Activated T-cell treated with anti-CD3 and anti-CD28 coated beads for 24 hours (primary cell): ENCODE results near the gene NR3C2.
"Not testable (repeated sequence)": the region's sequence is repeated elsewhere in the genome, so short reads cannot be mapped to it uniquely, and the experiment has no call there.

Experiments used
- DNase-seq: peaks from one replicate; pipeline ENCODE4 v3.0.0-alpha.2; 2020; ENCODE audit warnings: low read depth

Gene NR3C2

DNA sequence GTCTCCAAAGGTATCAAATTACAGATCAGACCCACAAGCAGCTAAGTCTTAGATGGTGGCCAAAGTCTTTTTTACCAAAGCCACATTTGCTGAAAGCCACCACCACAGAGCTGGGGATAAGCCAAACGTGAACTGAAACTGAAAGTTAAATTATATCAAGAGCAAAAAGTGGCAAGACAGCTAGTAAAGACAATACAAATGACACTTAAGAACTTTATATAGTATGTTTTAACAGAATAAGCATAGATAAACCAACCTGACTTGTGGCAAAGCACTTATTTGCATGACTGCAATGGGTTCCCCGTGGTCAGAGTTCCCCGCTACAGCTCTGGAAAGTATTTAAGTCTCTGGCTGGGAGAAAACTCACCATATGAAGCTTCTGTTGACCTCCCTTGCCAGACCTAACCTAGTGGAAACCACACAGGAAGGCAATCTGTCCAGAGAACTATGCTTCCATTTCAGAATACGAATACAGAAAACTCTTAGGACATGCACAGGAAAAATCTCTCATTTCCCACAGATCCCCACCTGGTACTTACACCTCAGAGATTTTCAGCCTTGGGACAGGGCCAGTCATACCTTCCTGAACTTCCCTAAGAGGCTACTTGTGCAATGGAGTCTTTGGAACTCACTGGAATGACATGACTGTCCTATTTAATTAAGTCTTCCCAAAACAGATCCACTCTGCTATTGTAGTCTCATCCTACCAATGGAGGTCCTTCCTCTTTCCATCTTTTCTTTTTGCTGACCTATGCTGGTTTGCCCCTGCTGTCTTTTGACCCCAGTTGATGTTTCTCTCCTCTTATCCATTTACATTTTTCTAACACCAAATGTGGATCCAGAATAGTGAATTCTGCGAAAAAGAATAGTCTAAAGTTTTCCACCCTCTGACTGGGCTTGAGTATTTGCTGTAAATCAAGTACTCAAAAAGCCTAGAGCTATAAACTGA, 225.1 kb downstream of the NR3C2 start:
- peak; percentile 2 for DNase-seq

DNA sequence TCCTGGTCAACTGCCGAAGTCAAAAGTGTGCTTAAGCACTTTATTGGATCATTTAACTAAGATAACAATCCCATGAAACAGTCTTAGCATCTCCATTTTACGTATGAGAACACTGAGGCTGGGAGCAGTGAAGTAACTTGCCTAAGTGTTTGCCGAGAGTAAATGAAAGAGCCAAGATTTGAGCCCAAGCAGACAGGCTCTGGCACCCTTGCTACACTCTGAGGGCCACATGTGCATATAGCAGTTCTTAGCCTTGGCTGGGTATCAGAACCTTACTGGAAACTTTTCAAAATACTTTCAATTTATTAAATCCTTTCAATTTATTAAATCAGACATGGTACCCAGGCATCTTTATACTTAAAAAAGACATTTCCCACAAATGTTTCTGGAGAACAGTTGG, 225.9 kb downstream of the NR3C2 start:
- no peak for DNase-seq

DNA sequence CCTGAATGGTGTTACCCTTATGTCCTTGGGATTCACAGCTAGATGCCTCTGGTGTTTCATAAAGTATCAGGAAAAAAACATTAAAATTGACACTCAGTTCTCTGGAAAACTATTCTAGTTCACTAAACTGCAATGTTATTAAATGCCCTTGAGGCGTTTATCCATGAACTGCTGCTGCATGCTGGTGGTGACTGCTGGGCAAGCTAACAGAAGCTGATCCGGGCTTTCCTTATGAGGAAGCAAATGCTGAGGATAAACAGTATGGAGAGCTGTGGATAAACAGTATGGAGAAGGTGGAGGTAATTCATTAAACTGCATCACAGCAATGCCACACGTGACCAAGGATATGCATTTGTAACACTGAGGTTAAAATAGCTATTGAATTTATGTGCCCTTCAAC, 227.0 kb downstream of the NR3C2 start:
- no peak for DNase-seq

GRCh38 chr4:148214529-148215166, 227.6 kb downstream of the NR3C2 start:
- no peak for DNase-seq

GRCh38 chr4:148211533-148211932, 230.7 kb downstream of the NR3C2 start:
- no peak for DNase-seq

DNA sequence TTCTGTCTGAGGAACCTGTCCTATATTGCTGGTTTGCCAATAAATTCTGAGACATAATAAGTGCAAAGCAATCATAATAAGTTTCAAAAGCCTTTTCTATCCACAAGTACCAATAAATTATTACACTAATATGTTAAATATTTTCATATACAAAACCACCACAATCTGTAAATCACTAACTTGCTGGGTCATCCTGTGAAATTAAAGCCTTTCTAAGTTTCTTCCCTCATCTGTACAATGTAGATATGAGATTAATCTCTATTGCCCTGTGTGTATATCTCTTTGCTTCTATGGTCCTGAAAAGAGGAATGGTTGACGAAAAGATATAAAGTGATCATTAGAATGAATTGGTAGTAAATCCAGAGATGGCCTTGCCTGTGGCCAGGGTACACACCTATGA, 231.6 kb downstream of the NR3C2 start:
- no peak for DNase-seq

DNA sequence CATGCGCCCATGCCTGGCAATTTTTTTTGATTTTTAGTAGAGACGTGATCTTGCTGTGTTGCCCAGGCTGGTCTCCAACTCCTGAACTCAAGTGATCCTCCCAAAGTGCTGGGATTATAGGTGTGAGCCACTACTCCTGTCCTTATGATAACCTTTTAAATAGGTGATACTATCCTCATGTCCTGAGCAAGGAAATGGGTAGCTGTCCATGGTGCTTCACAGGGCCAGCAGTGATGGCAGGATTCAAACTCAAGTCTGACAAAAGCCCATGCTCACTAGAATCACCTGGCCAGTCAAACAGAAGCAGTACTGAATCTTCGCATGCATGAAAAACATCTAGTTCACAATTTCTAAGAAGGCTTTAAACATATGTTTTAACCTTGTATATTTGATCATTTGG, 235.1 kb downstream of the NR3C2 start:
- DNase-seq, result no peak

DNA sequence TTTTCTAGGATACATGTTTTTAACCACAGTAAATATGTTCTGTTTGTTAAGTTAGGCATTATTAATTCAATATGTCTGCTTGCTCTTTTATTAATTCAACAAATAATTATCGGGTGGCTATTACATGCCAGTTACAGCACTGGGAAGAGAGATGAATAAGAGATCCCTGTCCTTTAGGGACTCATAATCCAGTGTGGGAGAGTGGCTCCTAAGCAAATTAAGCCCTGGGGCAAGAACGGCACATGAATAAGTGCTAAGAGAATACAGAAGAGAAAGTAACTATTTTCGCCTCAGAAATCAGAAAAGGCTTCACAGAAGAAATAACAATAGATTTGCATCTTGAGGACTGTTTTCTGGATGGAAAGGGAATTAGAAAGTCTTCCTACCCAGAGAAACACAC, 236.7 kb downstream of the NR3C2 start:
- no peak for DNase-seq

GRCh38 chr4:148204892-148205291, 237.3 kb downstream of the NR3C2 start:
- DNase-seq, result no peak

DNA sequence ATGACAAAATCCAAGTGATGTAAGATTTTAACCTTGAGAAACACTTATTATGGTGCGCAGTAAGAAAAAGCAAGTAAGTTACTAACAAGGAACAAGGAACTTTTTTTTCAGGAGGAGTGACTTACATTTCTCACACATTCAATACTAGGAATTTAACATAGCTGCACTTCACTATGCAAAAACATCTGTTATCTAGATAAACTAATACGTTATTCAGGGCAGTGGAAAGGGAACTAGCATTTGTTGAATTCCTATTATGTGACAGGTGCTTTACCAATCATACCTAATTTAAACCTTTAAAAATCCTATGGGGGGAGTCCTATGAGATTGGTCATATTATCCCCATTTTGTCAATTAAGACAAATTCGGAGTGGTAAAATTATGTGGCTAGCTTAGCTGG, 238.0 kb downstream of the NR3C2 start:
- DNase-seq, result no peak

- no peak for DNase-seq
These were observed 238.9 kb downstream of the NR3C2 start for GRCh38 chr4:148203056-148203898.

GRCh38 chr4:148200960-148201359, 241.3 kb downstream of the NR3C2 start:
- DNase-seq, result no peak

- DNase-seq, result no peak
These were observed 246.1 kb downstream of the NR3C2 start for GRCh38 chr4:148196164-148196563.

DNA sequence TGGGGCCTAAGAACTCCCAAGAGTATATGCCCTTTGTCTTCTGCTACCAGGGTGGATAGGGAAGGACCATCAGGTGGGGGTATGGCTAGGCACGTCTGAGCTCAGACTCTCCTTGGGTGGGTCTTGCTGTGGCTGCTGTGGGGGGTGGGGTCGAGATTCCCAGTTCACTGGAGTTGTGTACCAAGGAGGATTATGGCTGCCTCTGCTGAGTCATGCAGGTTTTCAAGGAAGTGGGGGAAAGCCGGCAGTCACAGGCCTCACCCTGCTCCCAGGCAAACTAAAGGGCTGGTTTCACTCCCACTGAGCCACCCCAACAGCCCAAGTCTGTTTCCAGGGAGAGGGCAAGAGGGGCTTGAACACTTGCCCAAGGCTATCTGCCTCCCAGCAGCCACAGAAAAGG, 249.7 kb downstream of the NR3C2 start:
- DNase-seq, result no peak

- DNase-seq, result not testable (repeated sequence)
These were observed 254.6 kb downstream of the NR3C2 start for GRCh38 chr4:148187454-148188222.

DNA sequence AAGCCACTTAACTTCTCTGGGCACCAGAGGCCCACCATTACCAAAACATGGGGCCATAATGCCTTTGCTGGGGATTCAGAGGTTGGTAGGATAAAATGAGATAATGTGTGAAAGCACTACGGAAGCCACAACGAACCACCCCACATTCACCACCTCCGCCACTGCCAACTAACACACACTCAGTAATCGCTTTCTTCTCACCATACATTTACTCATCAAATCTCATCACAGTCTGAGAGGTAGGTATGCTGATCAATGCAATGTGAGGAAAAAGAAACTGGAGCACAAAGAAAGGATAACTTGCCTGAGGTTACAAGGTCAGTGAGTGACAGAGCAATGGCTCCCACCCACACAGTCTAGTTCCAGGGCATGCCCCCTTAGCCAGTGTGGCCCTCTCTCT, 257.3 kb downstream of the NR3C2 start:
- no peak for DNase-seq

DNA sequence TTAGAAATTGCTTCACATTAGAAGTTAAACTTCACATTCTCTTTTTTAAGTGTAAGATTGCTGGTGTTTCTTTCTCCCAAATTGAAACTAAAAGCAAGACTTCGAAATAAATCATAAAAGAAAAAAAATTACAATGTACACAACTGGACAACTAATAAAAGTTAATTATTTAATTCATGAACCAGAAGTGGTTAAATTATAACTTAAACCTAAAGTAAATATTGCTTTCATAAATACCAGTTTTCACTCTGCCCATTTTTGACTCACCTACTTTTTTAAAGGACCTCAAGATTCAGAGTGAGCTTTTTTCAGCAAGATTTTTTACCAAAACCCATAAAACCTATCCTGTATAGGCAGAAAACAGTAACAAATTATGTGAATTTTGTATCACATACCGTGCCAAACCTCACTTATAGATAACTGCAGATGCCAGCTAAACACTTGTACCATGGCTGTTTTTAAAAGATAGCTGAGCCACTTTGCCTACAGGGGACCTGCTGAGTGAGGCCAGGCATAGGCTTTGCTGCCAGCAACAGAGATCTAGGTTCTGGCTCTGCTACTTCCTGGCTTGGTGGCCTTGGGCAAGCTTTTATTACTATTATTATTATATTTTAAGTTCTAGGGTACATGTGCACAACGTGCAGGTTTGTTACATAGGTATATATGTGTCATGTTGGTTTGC, 259.8 kb downstream of the NR3C2 start:
- no peak for DNase-seq

DNA sequence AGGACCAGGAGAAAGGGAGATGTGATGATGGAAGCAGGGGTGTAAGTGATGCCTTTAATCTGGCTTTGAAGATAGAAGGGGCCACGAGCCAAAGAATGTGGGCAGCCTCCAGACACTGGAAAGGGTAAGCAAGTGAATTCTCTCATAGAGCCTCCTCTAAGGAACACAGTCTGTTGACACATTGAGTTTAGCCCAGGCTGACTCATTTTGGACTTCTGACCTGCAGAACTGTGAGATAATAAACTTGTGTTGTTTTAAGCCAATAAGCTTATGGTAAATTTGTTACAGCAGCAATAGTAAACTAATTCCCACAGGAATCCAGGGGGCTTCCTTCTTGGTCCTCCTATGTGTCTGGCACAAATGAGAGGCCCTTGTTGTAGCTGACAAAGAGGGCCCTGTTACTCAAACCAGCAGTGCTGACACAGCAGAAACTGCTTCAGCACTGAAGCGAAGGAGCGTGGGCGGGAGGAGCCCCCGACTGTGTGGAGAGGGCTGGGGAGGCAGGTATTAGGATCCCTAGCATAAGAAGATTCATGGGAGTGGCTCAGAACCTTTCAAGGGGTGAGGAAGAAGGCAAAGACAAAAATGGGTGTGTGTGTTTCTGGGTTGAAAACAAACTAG, 268.7 kb downstream of the NR3C2 start:
- DNase-seq, result no peak

DNA sequence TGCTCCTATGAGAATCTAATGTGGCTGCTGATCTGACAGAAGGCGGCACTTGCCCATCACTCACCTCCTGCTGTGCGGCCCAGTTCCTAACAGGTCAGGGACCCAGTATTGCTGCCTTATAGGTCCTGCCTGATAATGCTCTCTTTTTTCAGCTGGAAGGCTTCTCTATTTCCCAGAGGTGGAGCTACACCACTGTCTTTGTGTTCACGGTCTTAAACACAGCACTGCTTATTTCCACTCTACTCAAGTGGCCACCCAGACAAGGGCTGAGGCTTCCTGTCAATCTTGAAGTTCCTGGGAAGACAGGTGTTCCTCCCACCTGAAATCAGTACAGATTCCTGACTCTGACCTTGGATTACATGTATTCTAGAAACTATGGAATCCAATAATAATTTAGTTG, 270.6 kb downstream of the NR3C2 start:
- no peak for DNase-seq
